Measurements from ENCODE around the gene ZNF382.
"Not testable (repeated sequence)": the region's sequence is repeated elsewhere in the genome, so short reads cannot be mapped to it uniquely, and the experiment has no call there.

ZNF382 gene

DNA sequence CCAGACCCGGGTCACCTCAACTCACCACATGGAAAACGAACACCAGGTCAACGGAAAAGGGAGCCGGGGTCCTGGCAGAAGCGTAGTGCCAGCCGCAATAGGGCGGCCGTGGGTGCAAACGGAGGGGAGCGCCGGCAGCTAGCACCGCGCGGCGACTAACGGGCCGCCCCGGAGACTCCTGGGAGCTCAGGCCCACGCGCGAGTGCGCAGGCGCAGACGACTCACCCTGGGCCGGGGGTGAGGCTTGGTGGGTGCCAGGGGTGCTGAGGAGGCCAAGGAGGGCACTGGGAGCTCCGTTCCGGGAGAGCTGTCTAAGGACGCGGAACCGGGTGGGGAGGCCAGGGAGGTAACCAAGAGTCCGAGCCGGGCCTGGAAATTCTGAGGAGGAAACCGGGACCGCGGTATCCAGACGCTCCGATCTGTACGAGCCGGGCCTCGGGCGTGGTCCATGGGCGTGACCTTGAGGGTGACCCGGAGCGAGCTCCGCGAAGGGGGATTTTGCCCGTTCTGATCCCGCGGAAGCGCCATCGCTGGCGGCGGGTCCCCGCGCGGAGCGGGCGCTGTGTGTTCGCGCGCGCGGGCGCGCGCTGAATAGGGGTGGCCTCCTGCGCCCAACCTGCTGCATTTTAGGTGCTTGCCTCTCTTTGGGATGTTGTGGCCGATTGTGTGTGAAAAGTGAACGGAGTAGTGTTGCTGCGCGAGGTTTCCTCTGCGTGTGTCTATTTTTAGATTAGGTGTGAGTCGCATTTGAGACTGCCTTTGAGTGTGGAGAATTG, at the start of gene ZNF382:
ZNF382 (plus strand) TSS at position 213 of the 776 bp plus-strand sequence. CDS start 4,602 bp downstream, outside the sequence.
- peak; percentile 54 to 57 for DNase-seq

DNA sequence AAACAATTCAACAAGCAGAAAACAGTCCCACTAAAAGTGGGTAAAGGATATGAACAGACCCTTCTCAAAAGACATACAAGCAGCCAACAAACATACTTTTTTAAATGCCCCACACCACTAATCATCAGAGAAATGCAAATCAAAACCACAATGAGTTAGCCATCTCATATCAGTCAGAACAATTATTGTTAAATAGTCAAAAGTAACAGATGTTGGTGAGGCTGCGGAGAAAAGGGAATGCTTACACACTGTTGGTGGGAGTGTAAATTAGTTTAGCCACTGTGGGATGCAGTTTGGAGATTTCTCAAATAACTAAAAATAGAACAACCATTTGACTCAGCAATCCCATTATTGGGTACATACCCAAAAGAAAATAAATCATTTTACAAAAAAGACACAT, 40.7 kb upstream of the ZNF382 start:
- DNase-seq = no peak

- DNase-seq = no peak
Observed at GRCh38 chr19:36572593-36573019, 32.5 kb upstream of the ZNF382 start.

DNA sequence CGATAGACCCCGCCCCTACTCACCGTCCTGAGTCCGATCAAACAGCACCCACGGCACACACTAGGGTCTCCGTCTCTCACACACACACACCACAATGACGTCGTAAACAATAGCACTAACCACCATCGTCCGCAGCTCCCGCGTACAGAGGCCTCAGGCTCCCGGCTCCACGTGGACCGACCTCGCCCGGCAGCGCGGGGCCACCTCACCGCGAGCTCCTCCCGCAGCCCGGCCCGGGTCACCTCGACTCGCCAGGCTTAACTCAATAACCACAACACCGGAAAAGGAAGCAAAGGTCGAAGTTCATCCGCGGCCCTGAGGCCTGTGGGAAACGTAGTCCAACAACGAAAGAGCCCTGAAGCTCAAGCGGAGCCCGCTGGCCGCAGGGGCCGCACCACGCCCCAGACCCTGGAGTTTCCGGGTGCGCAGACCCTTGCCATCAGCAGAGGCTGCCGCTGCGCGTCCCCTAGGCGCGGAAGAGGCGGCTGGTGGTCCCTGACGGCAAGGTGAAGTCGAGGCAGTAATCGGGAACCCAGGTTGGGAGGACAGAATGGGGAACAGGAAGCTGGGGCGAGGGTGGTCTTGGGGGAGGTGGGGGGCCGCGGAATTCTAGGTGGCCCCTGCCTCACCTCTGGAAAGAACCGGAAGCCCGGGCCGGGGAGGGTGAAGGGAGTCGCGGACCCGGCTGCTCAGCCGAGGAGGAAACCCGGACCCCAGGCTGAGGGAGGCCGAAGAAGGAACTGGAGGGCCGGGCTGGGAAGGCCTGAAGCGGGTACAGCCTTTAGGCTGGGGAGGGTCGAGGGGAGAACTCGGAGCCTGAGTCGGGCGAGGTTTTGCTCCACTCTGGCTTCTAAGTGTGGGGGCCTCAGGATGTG, 31.9 kb upstream of the ZNF382 start, which contains the start of gene ZNF529:
ZNF529 (minus strand) TSS at position 273 of the 875 bp plus-strand sequence. CDS start 946 bp downstream, outside the sequence.
- peak; percentile 85 to 87 for DNase-seq

DNA sequence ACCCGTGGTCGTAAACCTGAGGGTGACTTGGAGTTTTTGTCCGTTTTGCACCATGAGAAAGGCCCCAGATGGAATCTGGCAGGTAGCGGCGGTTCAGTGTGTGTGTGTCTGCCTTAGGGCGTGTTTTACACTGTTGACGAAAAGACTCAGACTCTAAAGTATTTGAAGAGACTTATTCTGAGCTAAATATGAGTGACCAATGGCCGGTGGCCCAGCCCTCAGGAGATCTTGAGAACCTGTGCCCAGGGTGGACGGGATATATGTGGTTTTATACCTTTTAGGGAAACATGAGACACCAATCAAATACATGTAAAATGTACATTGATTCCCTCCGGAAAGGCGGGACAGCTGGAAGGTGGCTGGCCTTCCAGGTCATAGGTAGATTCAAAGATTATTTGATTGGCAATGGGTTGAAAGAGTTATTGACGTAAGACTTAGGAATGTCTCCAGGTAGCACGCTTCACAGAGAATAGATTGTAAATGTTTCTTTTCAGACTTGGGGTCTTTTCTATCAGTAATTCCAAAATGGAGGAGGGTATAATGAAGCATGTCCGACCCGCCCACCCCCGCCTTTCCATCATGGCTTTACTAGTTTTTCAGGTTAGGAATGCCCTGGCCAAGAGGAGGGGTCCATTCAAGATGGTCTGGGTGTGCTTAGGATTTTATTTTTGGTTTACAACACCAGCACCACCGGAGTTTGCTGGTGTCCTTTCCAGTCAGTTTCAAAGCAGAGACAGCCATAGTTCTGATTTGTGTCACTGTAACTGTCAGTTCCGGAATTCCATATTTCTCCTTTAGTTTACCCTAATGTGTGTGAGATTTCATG, 31.0 kb upstream of the ZNF382 start:
- no peak for DNase-seq

- no peak for DNase-seq
Observed at GRCh38 chr19:36574741-36575140, 30.4 kb upstream of the ZNF382 start.

- DNase-seq = no peak
Observed at GRCh38 chr19:36577271-36577996, 27.7 kb upstream of the ZNF382 start.

GRCh38 chr19:36579255-36579654, 25.9 kb upstream of the ZNF382 start:
- DNase-seq = no peak

- not testable (repeated sequence) for DNase-seq
Observed at GRCh38 chr19:36602681-36603080, 2.4 kb upstream of the ZNF382 start.

- peak; percentile 48 to 54 for DNase-seq
Observed at GRCh38 chr19:36604656-36605100, 435 bp upstream of the ZNF382 start.

DNA sequence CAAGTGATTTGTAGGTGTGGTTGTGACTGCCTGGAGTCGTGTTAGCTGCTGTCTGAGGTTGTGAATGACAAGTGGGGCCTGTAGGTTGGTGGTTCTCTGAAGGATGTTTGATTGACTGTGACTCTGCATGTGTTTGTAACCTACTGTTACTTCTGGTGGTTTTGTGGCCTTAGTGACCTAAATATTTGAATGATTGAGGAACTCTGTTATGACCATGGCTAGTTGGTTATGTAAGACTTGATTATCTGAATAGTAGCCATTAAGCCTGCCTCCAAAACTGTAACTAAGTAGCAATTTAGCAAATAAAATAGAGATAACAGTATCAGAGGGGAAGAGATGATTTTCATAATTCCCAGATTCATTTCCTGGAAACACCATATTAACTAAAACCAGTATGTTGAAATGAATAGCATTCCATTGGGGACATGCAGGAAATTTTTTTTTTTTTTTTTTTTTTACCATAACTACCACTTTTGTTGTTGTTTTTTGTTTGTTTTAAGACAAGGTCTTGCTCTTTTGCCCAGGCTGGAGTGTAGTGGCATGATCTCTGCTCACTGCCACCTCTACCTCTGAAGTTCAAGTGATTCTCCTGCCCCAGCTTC, 865 bp downstream of the ZNF382 start:
- DNase-seq = peak; percentile 73 to 75

- no peak for DNase-seq
Observed at GRCh38 chr19:36627057-36627456, 21.9 kb downstream of the ZNF382 start.

DNA sequence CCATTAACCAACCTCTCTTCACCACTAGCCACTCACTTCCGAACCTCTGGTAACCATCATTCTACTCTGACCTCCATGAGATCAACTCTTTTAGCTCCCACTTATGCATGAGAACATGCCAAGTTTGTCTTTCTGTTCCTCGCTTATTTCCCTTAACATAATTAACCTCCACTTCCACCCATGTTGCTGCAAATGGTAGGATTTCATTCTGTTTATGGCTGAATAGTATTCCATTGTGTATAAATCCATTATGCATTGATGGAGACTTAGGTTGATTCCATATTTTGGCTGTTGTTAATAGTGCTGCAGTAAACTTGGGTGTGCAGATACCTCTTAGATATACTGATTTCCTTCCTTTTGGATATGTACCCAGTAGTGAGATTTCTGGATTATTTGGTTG, 30.2 kb downstream of the ZNF382 start:
- no peak for DNase-seq

DNA sequence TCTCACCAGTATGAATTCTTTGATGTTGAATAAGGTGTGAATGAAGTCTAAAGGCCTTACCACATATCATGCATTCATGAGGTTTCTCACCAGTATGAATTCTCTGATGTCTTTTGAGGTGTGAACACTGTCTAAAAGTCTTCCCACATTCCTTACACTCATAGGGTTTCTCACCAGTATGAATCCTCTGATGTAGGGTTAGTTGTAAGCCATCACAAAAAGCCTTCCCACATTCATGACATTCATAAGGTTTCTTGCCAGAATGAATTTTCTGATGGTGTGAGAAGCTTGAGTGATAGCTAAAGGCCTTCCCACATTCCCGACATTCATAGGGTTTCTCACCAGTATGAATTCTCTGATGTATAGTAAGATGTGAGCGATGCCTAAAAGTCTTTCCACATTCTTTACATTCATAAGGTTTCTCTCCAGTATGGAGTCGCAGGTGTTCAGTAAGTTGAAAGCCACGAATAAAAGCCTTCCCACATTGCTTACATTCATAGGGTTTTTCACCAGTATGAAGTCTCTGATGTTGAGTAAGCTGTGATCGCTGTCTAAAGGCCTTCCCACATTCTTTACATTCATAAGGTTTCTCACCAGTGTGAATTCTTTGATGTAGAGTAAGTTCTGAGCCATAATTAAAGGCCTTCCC, 33.9 kb downstream of the ZNF382 start:
- DNase-seq = no peak

- DNase-seq = no peak
Observed at GRCh38 chr19:36646746-36647145, 41.6 kb downstream of the ZNF382 start.

GRCh38 chr19:36652958-36653357, 47.8 kb downstream of the ZNF382 start:
- no peak for DNase-seq

DNA sequence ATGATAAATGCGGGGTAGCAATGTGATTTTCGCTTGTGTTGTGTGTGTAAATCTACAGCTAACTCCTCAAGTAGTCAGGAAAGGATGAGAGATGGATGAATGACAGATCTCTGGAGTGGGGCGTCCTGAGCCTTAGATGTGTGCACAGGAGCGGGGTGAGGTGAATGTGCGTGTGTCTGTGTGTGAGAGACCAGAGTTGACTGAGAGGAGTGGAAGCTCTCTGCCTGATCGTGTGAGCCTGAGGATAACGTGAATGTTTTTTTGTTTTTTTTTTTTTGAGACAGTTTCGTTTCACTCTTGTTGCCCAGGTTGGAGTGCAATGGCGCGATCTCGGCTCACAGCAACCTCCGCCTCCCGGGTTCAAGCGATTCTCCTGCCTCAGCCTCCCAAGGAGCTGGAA, 60.7 kb downstream of the ZNF382 start:
- DNase-seq = no peak

DNA sequence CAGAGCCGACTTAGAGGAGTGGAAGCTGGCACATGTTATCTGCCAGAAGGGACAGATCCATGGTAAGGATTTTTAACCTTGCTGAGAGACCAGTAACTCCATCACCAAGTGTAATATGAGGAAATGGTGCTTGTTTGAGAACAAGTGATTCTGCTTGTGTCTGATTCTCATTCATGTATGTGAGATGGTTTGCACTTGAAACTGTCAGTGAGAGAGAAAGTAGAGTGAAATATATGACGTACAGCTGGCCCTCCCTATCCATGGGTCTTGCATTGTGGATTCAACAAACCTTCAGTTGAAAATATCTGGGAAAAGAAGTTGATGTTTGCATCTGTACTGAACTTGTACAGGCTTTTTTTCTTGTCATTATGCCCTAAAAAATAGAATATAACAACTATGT, 63.5 kb downstream of the ZNF382 start:
- DNase-seq = no peak

DNA sequence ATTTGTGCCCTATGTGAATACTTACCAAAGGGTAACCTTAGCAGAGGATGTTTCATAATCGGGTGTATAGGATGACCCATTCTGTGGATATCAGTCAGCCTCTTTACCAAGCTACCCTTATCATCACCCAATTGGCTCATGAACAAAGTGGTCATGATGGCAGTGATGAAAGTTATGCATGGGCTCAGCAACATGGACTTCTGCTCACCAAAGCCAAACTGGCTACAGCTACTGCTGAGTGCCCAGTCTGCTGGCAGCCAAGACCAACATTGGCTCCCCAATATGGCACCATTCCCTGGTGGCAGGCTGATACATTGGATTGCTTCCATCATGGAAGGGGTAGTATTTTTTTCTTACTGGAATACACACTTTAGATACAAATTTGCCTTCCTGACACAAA, 67.3 kb downstream of the ZNF382 start:
- DNase-seq = no peak

GRCh38 chr19:36674201-36674600, 69.1 kb downstream of the ZNF382 start:
- no peak for DNase-seq

DNA sequence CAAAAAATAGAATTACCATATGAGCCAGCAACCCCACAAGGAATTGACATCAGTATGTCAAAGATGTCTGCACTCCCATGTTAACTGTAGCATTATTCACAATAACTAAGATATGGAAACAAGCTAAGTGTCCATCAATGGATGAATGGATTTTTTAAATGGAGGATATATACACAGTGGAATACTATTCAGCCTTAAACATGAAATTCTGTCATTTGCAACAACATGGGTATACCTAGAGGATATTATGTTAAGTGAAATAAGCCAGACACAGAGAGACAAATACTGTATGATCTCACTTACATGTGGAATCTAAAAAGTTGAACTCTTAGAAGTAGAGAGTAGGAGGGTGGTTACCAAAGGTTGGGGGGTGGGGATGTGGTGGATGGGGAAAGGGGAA, 74.3 kb downstream of the ZNF382 start:
- DNase-seq = no peak

Measured in AML-193 (cell line).